CD4-positive, alpha-beta T cell (primary cell): Measurements from ENCODE around the gene IL24. TPM values are rescaled to one million over a fixed set of nuclear protein-coding genes. Genes with fewer than 3 reads are reported as not detected.
A peak's percentile ranks its signal among the peaks of the same experiment; 100 is the strongest.

ENCODE experiments used
- ATAC-seq: fragments of 200-7000 bp; cut with Tn5 transposase; one replicate; pipeline ENCODE4 v1.10.0; 2022; ENCODE audit warnings: mild to moderate bottlenecking; ENCODE audit not compliant: poor library complexity
- CTCF ChIA-PET: fragments of 350-600 bp; sonication (Branson Sonifier 250); formaldehyde crosslinking; loops from one replicate; lab custom pipeline; 2021; ENCODE audit warnings: antibody characterized with exemption, inconsistent platforms; lab: Charles Lee
- POLR2A ChIA-PET: fragments of 350-600 bp; sonication (Branson Sonifier 250); formaldehyde crosslinking; loops from one replicate; lab custom pipeline; 2021; ENCODE audit warnings: antibody characterized with exemption, inconsistent platforms; lab: Charles Lee
- DNase-seq, 14 experiments: peaks; one replicate each; pipeline ENCODE4 v3.0.0-alpha.2; 2013 to 2020; ENCODE audit warnings: mixed read lengths in 2 of 14
- H3K27ac ChIP-seq, 2 donors: one replicate each; pipeline versions ENCODE4 v1.5.1 to v1.7.0; 2013; ENCODE audit warnings: low read length in 2 of 2, low read depth in 1 of 2, mild to moderate bottlenecking in 1 of 2
- H3K27me3 ChIP-seq, 2 experiments: 1 replicate in 1 of 2; 2 replicates in 1 of 2; pipeline versions ENCODE4 v1.6.1 to v1.7.0; 2013; ENCODE audit warnings: low read length in 2 of 2, control low read depth in 1 of 2, mild to moderate bottlenecking in 1 of 2, moderate library complexity in 1 of 2; ENCODE audit not compliant: insufficient read depth in 2 of 2, control insufficient read depth in 1 of 2
- H3K36me3 ChIP-seq: one replicate; pipeline ENCODE4 v1.6.1; 2013; ENCODE audit warnings: low read length, control low read depth; ENCODE audit not compliant: insufficient read depth
- H3K4me1 ChIP-seq: one replicate; pipeline ENCODE4 v1.6.1; 2013; ENCODE audit warnings: low read length, control low read depth; ENCODE audit not compliant: insufficient read depth
- H3K4me3 ChIP-seq: one replicate; pipeline ENCODE4 v1.5.1; 2013; ENCODE audit warnings: mild to moderate bottlenecking, low read length, moderate library complexity
- H3K9me3 ChIP-seq, 2 experiments: 1 replicate in 1 of 2; 2 replicates in 1 of 2; pipeline versions ENCODE4 v1.6.1 to v1.7.0; 2013; ENCODE audit warnings: low read length in 2 of 2, mild to moderate bottlenecking in 2 of 2, control low read depth in 1 of 2, moderate library complexity in 1 of 2; ENCODE audit not compliant: control insufficient read depth in 1 of 2, insufficient read depth in 1 of 2
- H3K27ac Mint-ChIP-seq: one replicate; pipeline ENCODE4 v1.8.0; 2020; ENCODE audit warnings: mixed read lengths
- H3K27me3 Mint-ChIP-seq: one replicate; pipeline ENCODE4 v1.8.0; 2021; ENCODE audit warnings: mixed read lengths
- H3K36me3 Mint-ChIP-seq: one replicate; pipeline ENCODE4 v1.8.0; 2021; ENCODE audit warnings: low read depth, mixed read lengths
- H3K4me1 Mint-ChIP-seq: one replicate; pipeline ENCODE4 v1.8.0; 2021; ENCODE audit warnings: low read depth, mixed read lengths
- H3K4me3 Mint-ChIP-seq: one replicate; pipeline ENCODE4 v1.8.0; 2020; ENCODE audit warnings: mild to moderate bottlenecking, mixed read lengths
- H3K9me3 Mint-ChIP-seq: one replicate; pipeline ENCODE4 v1.8.0; 2020; ENCODE audit warnings: mixed read lengths
- intact Hi-C, 2 experiments: fragments of 100-400 bp; cut with DNase I in 1 of 2; cut with micrococcal nuclease in 1 of 2; formaldehyde crosslinking; loops; one replicate each; pipeline versions ENCODE4 v1.15.1 to v1.9.0; 2023 to 2025; cut with DNase I, micrococcal nuclease
- total RNA-seq, 174 experiments: library from RNA in 2 of 174; stranded (reverse) in 2 of 174; gene quantifications; one replicate each; pipeline ENCODE4 v1.2.3 and lab custom pipeline; 2021 to 2026
- TF ChIP-seq, protein P1 (sequence below): fragments of 200-600 bp; IDR thresholded peaks from one replicate; pipeline ENCODE4 v1.8.0; 2022; ENCODE audit warnings: antibody characterized with exemption, mild to moderate bottlenecking

The IL24 gene
- total RNA-seq, 2 experiments from 2014 or later, result not detected

DNA sequence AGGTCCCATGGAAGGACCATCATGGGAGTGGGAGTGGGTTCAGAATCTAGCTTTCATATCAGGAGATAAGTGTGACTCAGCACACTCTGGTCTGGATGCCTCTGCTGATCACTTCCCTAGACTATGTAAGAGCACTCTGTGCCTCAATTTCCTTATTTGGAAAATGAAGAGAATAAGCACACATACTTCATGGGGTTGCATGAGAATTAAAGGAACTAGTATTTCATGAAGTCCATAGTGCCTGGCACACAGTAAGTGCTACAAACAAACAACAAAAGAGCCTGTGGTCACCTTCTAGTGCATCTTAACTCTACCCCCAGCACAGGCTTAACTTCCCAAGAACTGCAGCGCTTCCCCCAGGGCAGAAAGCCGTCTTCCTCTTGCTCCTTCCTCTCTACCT, 41.4 kb upstream of the IL24 start:
- Histone ChIP-seq H3K9me3 (no peaks in the 10 kb centered on the region), H3K27me3 (peaks cover 0 to 2% of the 10 kb centered on the region in 2 experiments), H3K27ac (no peak overlapping the region), H3K4me3 (no peak overlapping the region), H3K4me1 (peaks cover 11% of the 10 kb centered on the region), H3K36me3 (no peaks in the 10 kb centered on the region)
- Mint-ChIP-seq H3K36me3 (no peaks in the 10 kb centered on the region), H3K27me3 (peaks cover 5% of the 10 kb centered on the region), H3K4me3 (no peak overlapping the region), H3K9me3 (no peaks in the 10 kb centered on the region), H3K4me1 (peaks cover 22% of the 10 kb centered on the region), H3K27ac (no peak overlapping the region)
- DNase-seq (no peak), ATAC-seq (no peak)
- ChIA-PET POLR2A (interaction anchor here (0.6 kb wide), 1 partner anchor 18 kb away, joined by 3 read pairs; no protein-coding TSS in a partner anchor), CTCF (no interaction called here)
- TF ChIP-seq, protein P1, sequence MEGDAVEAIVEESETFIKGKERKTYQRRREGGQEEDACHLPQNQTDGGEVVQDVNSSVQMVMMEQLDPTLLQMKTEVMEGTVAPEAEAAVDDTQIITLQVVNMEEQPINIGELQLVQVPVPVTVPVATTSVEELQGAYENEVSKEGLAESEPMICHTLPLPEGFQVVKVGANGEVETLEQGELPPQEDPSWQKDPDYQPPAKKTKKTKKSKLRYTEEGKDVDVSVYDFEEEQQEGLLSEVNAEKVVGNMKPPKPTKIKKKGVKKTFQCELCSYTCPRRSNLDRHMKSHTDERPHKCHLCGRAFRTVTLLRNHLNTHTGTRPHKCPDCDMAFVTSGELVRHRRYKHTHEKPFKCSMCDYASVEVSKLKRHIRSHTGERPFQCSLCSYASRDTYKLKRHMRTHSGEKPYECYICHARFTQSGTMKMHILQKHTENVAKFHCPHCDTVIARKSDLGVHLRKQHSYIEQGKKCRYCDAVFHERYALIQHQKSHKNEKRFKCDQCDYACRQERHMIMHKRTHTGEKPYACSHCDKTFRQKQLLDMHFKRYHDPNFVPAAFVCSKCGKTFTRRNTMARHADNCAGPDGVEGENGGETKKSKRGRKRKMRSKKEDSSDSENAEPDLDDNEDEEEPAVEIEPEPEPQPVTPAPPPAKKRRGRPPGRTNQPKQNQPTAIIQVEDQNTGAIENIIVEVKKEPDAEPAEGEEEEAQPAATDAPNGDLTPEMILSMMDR, result no peak
- intact Hi-C loops, result loop anchor here in 1 of 2 experiments (2.0 kb wide), 1 partner anchor 55 kb away; no protein-coding TSS in a partner anchor

DNA sequence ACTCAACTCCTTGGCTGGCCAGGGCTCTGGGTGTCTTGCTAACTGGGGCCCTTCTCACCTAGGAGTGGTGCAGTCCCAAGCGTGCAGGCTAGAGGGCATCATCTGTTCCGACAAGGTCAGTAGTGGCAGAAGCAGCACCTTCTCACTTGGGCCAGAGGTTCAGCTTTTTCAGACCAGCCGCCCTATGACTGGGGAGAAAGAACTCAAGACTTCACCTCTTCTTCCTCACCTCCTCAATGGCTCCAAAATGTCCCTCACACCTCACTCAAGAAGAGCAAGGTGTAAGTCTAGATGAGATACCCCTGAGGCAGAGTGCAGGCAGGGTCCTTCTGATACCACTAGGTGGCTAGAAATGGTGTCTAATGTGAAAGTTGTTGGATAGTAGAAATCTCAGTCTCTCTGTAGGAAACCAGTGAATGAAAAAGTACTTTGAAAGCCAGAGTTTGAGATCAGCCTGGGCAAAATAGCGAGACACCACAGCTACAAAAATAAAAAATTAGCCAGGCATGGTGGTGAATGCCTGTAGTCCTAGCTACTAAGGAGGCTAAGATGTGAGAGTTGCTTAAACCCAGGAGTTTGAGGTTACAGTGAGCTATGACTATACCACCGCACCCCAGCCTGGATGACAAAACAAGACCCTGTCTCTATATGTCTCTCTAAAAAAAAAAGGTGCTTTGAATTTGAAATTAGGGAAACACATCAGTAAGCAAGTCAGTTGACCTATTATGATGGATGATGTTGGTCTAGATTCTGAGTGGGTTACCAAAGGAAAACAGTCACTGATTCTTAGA, 40.4 kb upstream of the IL24 start:
- Histone ChIP-seq H3K4me3 (no peak overlapping the region), H3K27ac (no peak overlapping the region), H3K36me3 (no peaks in the 10 kb centered on the region), H3K27me3 (peaks cover 0 to 2% of the 10 kb centered on the region in 2 experiments), H3K4me1 (peaks cover 11% of the 10 kb centered on the region), H3K9me3 (no peaks in the 10 kb centered on the region)
- H3K9me3 Mint-ChIP-seq, result no peaks in the 10 kb centered on the region
- DNase-seq, result peak in 5 of 14 experiments; percentile 3 to 44 (median 26)
- ATAC-seq, result peak; percentile 64
- H3K4me3 Mint-ChIP-seq, result no peak overlapping the region
- no peaks in the 10 kb centered on the region for H3K27me3 Mint-ChIP-seq
- no peak overlapping the region for H3K27ac Mint-ChIP-seq
- no peaks in the 10 kb centered on the region for H3K36me3 Mint-ChIP-seq
- H3K4me1 Mint-ChIP-seq, result peaks cover 22% of the 10 kb centered on the region
- CTCF ChIA-PET, result no interaction called here
- TF ChIP-seq, protein P1, result peak; percentile 47
- POLR2A ChIA-PET, result interaction anchor here (1.1 kb wide), 1 partner anchor 60 kb away, joined by 3 read pairs; no protein-coding TSS in a partner anchor
- intact Hi-C loops, result loop anchor here in 1 of 2 experiments (2.0 kb wide), 1 partner anchor 54 kb away; no protein-coding TSS in a partner anchor

DNA sequence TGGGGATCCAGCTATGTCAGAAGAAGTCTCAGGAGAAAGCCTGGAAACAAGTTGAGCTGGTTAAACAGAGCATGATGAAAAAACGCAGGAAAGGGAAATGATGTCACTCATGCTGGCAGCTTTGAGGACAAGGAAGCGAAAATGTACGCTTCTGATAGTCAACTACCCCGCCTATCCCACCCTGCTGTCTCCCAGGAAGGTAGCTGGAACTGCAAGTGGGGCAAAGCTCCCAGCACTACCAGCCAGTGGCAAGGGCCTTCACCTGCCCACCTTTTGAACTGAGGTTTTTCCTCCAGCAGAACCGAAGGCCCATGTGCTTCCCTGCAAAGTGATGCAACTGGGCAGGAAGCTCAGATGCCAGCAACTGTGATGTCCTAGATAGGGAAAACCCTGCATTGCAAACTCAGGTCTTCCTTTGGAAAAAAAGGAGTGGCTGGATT, 38.1 kb upstream of the IL24 start:
- Mint-ChIP-seq H3K27me3 (peaks cover 8% of the 10 kb centered on the region), H3K36me3 (no peaks in the 10 kb centered on the region), H3K4me1 (peaks cover 22% of the 10 kb centered on the region), H3K9me3 (no peaks in the 10 kb centered on the region), H3K27ac (peak overlapping the region; percentile 50), H3K4me3 (peak overlapping the region; percentile 31)
- Histone ChIP-seq H3K4me1 (peaks cover 11% of the 10 kb centered on the region), H3K27me3 (peaks cover 0 to 2% of the 10 kb centered on the region in 2 experiments), H3K36me3 (no peaks in the 10 kb centered on the region), H3K9me3 (no peaks in the 10 kb centered on the region), H3K27ac (no peak overlapping the region), H3K4me3 (no peak overlapping the region)
- ChIA-PET POLR2A (interaction anchor here (0.6 to 1.5 kb wide), 13 partner anchors 30 to 125 kb away, joined by 3 to 9 read pairs (median 3); partner anchors contain the start of gene FCMR), CTCF (interaction anchor here (1.4 kb wide), 1 partner anchor 53 kb away, joined by 6 read pairs; no protein-coding TSS in a partner anchor)
- ATAC-seq, result peak; percentile 62
- DNase-seq, result peak in 4 of 14 experiments; percentile 20 to 58 (median 50)
- intact Hi-C loops, result no loop called here
- TF ChIP-seq, protein P1, result no peak
